Colon (tissue), 2 donors: ENCODE measurements around the gene LCN15.
"Not testable (repeated sequence)": the region's sequence is repeated elsewhere in the genome, so short reads cannot be mapped to it uniquely, and the experiment has no call there.

ENCODE experiments used
- FAIRE-seq: peaks from 2 replicates; lab custom pipeline; 2012; peaks lifted over from hg19 to GRCh38; lab: Jason Lieb, UNC
- donor health status: control.
- donor health status: control.

LCN15 gene

GRCh38 chr9:136722093-136722968 is 42.0 kb downstream of the LCN15 start:
- no peak for FAIRE-seq

- FAIRE-seq, result no peak
These were observed 42.8 kb downstream of the LCN15 start for GRCh38 chr9:136721339-136722092.

GRCh38 chr9:136720898-136721338 is 43.4 kb downstream of the LCN15 start:
- FAIRE-seq, result no peak

- FAIRE-seq, result no peak
These were observed 43.9 kb downstream of the LCN15 start for GRCh38 chr9:136720251-136720897.

- no peak for FAIRE-seq
These were observed 45.0 kb downstream of the LCN15 start for GRCh38 chr9:136719195-136719880.

GRCh38 chr9:136718345-136719194 is 45.7 kb downstream of the LCN15 start:
- FAIRE-seq, result no peak

GRCh38 chr9:136717399-136717798 is 46.9 kb downstream of the LCN15 start:
- FAIRE-seq, result no peak

- no peak for FAIRE-seq
These were observed 49.4 kb downstream of the LCN15 start for GRCh38 chr9:136714893-136715274.

GRCh38 chr9:136714096-136714892 is 50.0 kb downstream of the LCN15 start:
- no peak for FAIRE-seq

- no peak for FAIRE-seq
These were observed 50.8 kb downstream of the LCN15 start for GRCh38 chr9:136713550-136713949.

- FAIRE-seq, result no peak
These were observed 51.4 kb downstream of the LCN15 start for GRCh38 chr9:136712690-136713544.

- FAIRE-seq, result no peak
These were observed 52.3 kb downstream of the LCN15 start, which contains the start of gene DIPK1B for GRCh38 chr9:136711751-136712689. Gene DIPK1B (plus strand): TSS chr9:136712572. CDS start chr9:136712666, 94 bp downstream.

GRCh38 chr9:136711219-136711648 is 53.1 kb downstream of the LCN15 start:
- FAIRE-seq, result not testable (repeated sequence)

- FAIRE-seq, result no peak
These were observed 53.8 kb downstream of the LCN15 start for GRCh38 chr9:136710543-136710942.
